Activated CD8-positive, alpha-beta memory T cell treated with anti-CD3 and anti-CD28 coated beads, Interleukin-2, amount 50 U/mL, for 4 hours (primary cell): ENCODE results near the gene SETD2.

ENCODE experiments used
- DNase-seq: peaks from one replicate; pipeline ENCODE4 v3.0.0-alpha.2; 2020

The SETD2 gene

GRCh38 chr3:46979958-46980497 is 183.9 kb downstream of the SETD2 start:
- DNase-seq = no peak

- peak; percentile 95 for DNase-seq
These were observed 184.6 kb downstream of the SETD2 start, which contains the start of gene NBEAL2 for GRCh38 chr3:46978985-46979944. Gene NBEAL2 (plus strand): TSS chr3:46979666. CDS start chr3:46979862, 196 bp downstream.

GRCh38 chr3:46978381-46978780 is 185.5 kb downstream of the SETD2 start:
- no peak for DNase-seq

GRCh38 chr3:46977811-46978195 is 186.1 kb downstream of the SETD2 start:
- no peak for DNase-seq

GRCh38 chr3:46976326-46977190 is 187.4 kb downstream of the SETD2 start, which contains the start of gene CCDC12:
Gene CCDC12 (minus strand): TSS chr3:46976745. CDS start chr3:46976732, 13 bp downstream.
- DNase-seq = peak; percentile 85

GRCh38 chr3:46974421-46975171 is 189.3 kb downstream of the SETD2 start:
- no peak for DNase-seq

- no peak for DNase-seq
These were observed 191.5 kb downstream of the SETD2 start for GRCh38 chr3:46972396-46972795.

GRCh38 chr3:46971742-46972141 is 192.2 kb downstream of the SETD2 start:
- no peak for DNase-seq

- DNase-seq = no peak
These were observed 192.8 kb downstream of the SETD2 start for GRCh38 chr3:46971151-46971550.

GRCh38 chr3:46970391-46971091 is 193.4 kb downstream of the SETD2 start:
- no peak for DNase-seq

GRCh38 chr3:46968783-46969428 is 195.0 kb downstream of the SETD2 start:
- no peak for DNase-seq

GRCh38 chr3:46966811-46967210 is 197.1 kb downstream of the SETD2 start:
- DNase-seq = no peak
